ENCODE results near the gene NRCAM. TPM values are rescaled to one million over a fixed set of nuclear protein-coding genes. Genes with fewer than 3 reads are reported as not detected.

NRCAM gene
- 17.8 TPM for total RNA-seq

GRCh38 chr7:108455998-108456677, at the start of gene NRCAM:
Gene NRCAM (minus strand): TSS chr7:108456436. CDS start chr7:108240064, 216,372 bp downstream.

GRCh38 chr7:108130261-108130660, 326.0 kb downstream of the NRCAM start, which contains the start of gene LAMB4:
Gene LAMB4 (minus strand): TSS chr7:108130361. CDS start chr7:108123164, 7,197 bp downstream.

Other genes with a start within 250 kb of the NRCAM start
- gene PNPLA8, start 69.7 kb upstream of the NRCAM start, total RNA-seq, result 29.7 TPM
- gene THAP5, start 113.3 kb upstream of the NRCAM start, total RNA-seq, result 28.8 TPM
- gene DNAJB9, start 113.4 kb upstream of the NRCAM start, total RNA-seq, result 48.8 TPM